ENCODE results near the gene IRGQ.

The IRGQ gene

GRCh38 chr19:43595999-43596841, at the start of gene IRGQ, which contains the start of gene ZNF576:
IRGQ (minus strand) TSS chr19:43596134; CDS start chr19:43595338, 796 bp downstream.
ZNF576 (plus strand) TSS chr19:43596595; CDS start chr19:43597109, 514 bp downstream.
- TF ChIP-seq CTCF (IDR thresholded peaks at IDR 0.05; ENCODE audit: low read depth, low read length), result peak; percentile 23
- H3K4me3 ChIP-seq (ENCODE audit: low read depth, low read length), result peak within 1 kb of the TSS; percentile 91
- in situ Hi-C loops (cut with HindIII; ENCODE audit: low sequenced_read_pairs), result no loop called here
- peak; percentile 99 for DNase-seq (ENCODE audit: low read depth, low spot score)

- no peak overlapping the region for H3K4me3 ChIP-seq (ENCODE audit: low read depth, low read length)
- DNase-seq (ENCODE audit: low read depth, low spot score), result no peak
- in situ Hi-C loops (cut with HindIII; ENCODE audit: low sequenced_read_pairs), result no loop called here
- no peak for TF ChIP-seq CTCF (IDR thresholded peaks at IDR 0.05; ENCODE audit: low read depth, low read length)
These were observed 48.2 kb upstream of the IRGQ start for GRCh38 chr19:43644181-43644580.

GRCh38 chr19:43643326-43643725, 47.4 kb upstream of the IRGQ start:
- in situ Hi-C loops (cut with HindIII; ENCODE audit: low sequenced_read_pairs), result no loop called here
- H3K4me3 ChIP-seq (ENCODE audit: low read depth, low read length), result no peak overlapping the region
- DNase-seq (ENCODE audit: low read depth, low spot score), result no peak
- TF ChIP-seq CTCF (IDR thresholded peaks at IDR 0.05; ENCODE audit: low read depth, low read length), result no peak

GRCh38 chr19:43642531-43642930, 46.6 kb upstream of the IRGQ start:
- TF ChIP-seq CTCF (IDR thresholded peaks at IDR 0.05; ENCODE audit: low read depth, low read length), result no peak
- H3K4me3 ChIP-seq (ENCODE audit: low read depth, low read length), result no peak overlapping the region
- in situ Hi-C loops (cut with HindIII; ENCODE audit: low sequenced_read_pairs), result no loop called here
- DNase-seq (ENCODE audit: low read depth, low spot score), result no peak

GRCh38 chr19:43641333-43641732, 45.4 kb upstream of the IRGQ start:
- in situ Hi-C loops (cut with HindIII; ENCODE audit: low sequenced_read_pairs), result no loop called here
- no peak for TF ChIP-seq CTCF (IDR thresholded peaks at IDR 0.05; ENCODE audit: low read depth, low read length)
- no peak overlapping the region for H3K4me3 ChIP-seq (ENCODE audit: low read depth, low read length)
- no peak for DNase-seq (ENCODE audit: low read depth, low spot score)

- in situ Hi-C loops (cut with HindIII; ENCODE audit: low sequenced_read_pairs), result no loop called here
- peak overlapping the region; percentile 45 for H3K4me3 ChIP-seq (ENCODE audit: low read depth, low read length)
- TF ChIP-seq CTCF (IDR thresholded peaks at IDR 0.05; ENCODE audit: low read depth, low read length), result no peak
- no peak for DNase-seq (ENCODE audit: low read depth, low spot score)
These were observed 44.5 kb upstream of the IRGQ start for GRCh38 chr19:43640424-43640757.
